Kidney epithelial cell (primary cell): ENCODE measurements around the gene CHST11. TPM values are rescaled to one million over a fixed set of nuclear protein-coding genes. Genes with fewer than 3 reads are reported as not detected.

Experiments
- DNase-seq: peaks from one replicate; pipeline ENCODE4 v3.0.0-alpha.2; 2010; ENCODE audit warnings: low read depth
- H3K27me3 ChIP-seq: 2 replicates; pipeline ENCODE4 v1.6.0; 2011; ENCODE audit warnings: low read length; ENCODE audit not compliant: control insufficient read depth, insufficient read depth
- H3K36me3 ChIP-seq: 2 replicates; pipeline ENCODE4 v1.5.1; 2011; ENCODE audit warnings: low read length; ENCODE audit not compliant: control insufficient read depth, insufficient read depth
- H3K4me3 ChIP-seq: 2 replicates; pipeline ENCODE4 v1.5.1; 2011; ENCODE audit warnings: low read depth, mild to moderate bottlenecking, control low read depth, low read length
- CTCF ChIP-seq: IDR thresholded peaks from 2 replicates; pipeline ENCODE4 v1.5.1; 2011; ENCODE audit warnings: mild to moderate bottlenecking, moderate library complexity, low read length, control low read depth, inconsistent platforms; ENCODE audit not compliant: insufficient read depth, poor library complexity, severe bottlenecking
- total RNA-seq: library from RNA; depleted of rRNA; stranded (reverse); fragments of >200 nt; gene quantifications from 2 replicates; pipeline ENCODE4 v1.2.3, GENCODE V29; 2015

CHST11 gene
- total RNA-seq, 1 donor from 2014 or later, result 32.6 TPM

- TF ChIP-seq CTCF, result no peak
- no peaks in the 10 kb centered on the region for H3K27me3 ChIP-seq
These were observed 143.4 kb downstream of the CHST11 start for GRCh38 chr12:104600036-104600712.

GRCh38 chr12:104600790-104601739, 144.3 kb downstream of the CHST11 start:
- H3K27me3 ChIP-seq, result no peaks in the 10 kb centered on the region
- no peak overlapping the region for H3K4me3 ChIP-seq
- no peak for DNase-seq
- no peaks in the 10 kb centered on the region for H3K36me3 ChIP-seq
- TF ChIP-seq CTCF, result no peak

More at GRCh38 chr12:104600036-104600712, 143.4 kb downstream of the CHST11 start:
- H3K36me3 ChIP-seq, result no peaks in the 10 kb centered on the region
- no peak for DNase-seq
- H3K4me3 ChIP-seq, result no peak overlapping the region

- H3K36me3 ChIP-seq, result no peaks in the 10 kb centered on the region
- DNase-seq, result no peak
- no peak for TF ChIP-seq CTCF
These were observed 145.7 kb downstream of the CHST11 start for GRCh38 chr12:104602406-104602805.

GRCh38 chr12:104602896-104603295, 146.1 kb downstream of the CHST11 start:
- DNase-seq, result no peak
- H3K27me3 ChIP-seq, result no peaks in the 10 kb centered on the region
- H3K36me3 ChIP-seq, result no peaks in the 10 kb centered on the region
- no peak for TF ChIP-seq CTCF
- no peak overlapping the region for H3K4me3 ChIP-seq

More at GRCh38 chr12:104602406-104602805, 145.7 kb downstream of the CHST11 start:
- H3K4me3 ChIP-seq, result no peak overlapping the region
- H3K27me3 ChIP-seq, result no peaks in the 10 kb centered on the region

GRCh38 chr12:104603545-104603973, 146.8 kb downstream of the CHST11 start:
- Histone ChIP-seq H3K4me3 (no peak overlapping the region), H3K27me3 (no peaks in the 10 kb centered on the region), H3K36me3 (no peaks in the 10 kb centered on the region)
- no peak for TF ChIP-seq CTCF
- DNase-seq, result no peak
